OCI-LY1 (cell line): ENCODE results near the gene ADAMTS14.
"Not testable (repeated sequence)": the region's sequence is repeated elsewhere in the genome, so short reads cannot be mapped to it uniquely, and the experiment has no call there.

Source experiments
- H2AFZ ChIP-seq: fragments of 200-600 bp; sonication (generic), shearing (Covaris generic); 2 replicates; pipeline ENCODE4 v1.6.0; 2014; ENCODE audit warnings: antibody characterized with exemption, mild to moderate bottlenecking, low read length
- H3F3A ChIP-seq: fragments of 200-600 bp; sonication (generic), shearing (Covaris generic); 2 replicates; pipeline ENCODE4 v1.6.0; 2014; ENCODE audit warnings: mild to moderate bottlenecking, antibody characterized with exemption, low read length, moderate library complexity; ENCODE audit not compliant: insufficient read depth
- H3K27ac ChIP-seq: fragments of 200-600 bp; sonication (generic); 2 replicates; pipeline ENCODE4 v1.5.1; 2014; ENCODE audit warnings: low read length, mixed run types, mild to moderate bottlenecking, low read depth; ENCODE audit not compliant: poor library complexity, severe bottlenecking
- H3K27me3 ChIP-seq: fragments of 200-600 bp; sonication (generic); 2 replicates; pipeline ENCODE4 v1.6.0; 2014; ENCODE audit warnings: antibody characterized with exemption, mild to moderate bottlenecking, low read length, moderate library complexity; ENCODE audit not compliant: insufficient read depth
- H3K36me3 ChIP-seq: fragments of 200-600 bp; sonication (generic); 2 replicates; pipeline ENCODE4 v1.6.1; 2014; ENCODE audit warnings: mild to moderate bottlenecking, antibody characterized with exemption, low read length, moderate library complexity, mixed read lengths; ENCODE audit not compliant: insufficient read depth
- H3K4me1 ChIP-seq: fragments of 200-600 bp; sonication (generic); 2 replicates; pipeline ENCODE4 v1.5.1; 2014; ENCODE audit warnings: mild to moderate bottlenecking, low read length, moderate library complexity; ENCODE audit not compliant: insufficient read depth, severe bottlenecking
- H3K4me2 ChIP-seq: fragments of 200-600 bp; sonication (generic), shearing (Covaris generic); 2 replicates; pipeline ENCODE4 v1.6.1; 2014; ENCODE audit warnings: low read length
- H3K4me3 ChIP-seq: fragments of 200-600 bp; sonication (generic); 2 replicates; pipeline ENCODE4 v1.5.1; 2014; ENCODE audit warnings: low read length, low read depth, mild to moderate bottlenecking, mixed read lengths; ENCODE audit not compliant: poor library complexity, severe bottlenecking
- H3K79me2 ChIP-seq: fragments of 200-600 bp; shearing (Covaris generic); 2 replicates; pipeline ENCODE4 v1.6.1; 2016; ENCODE audit warnings: mixed run types, low read length, mixed read lengths; ENCODE audit not compliant: insufficient read depth
- H3K9ac ChIP-seq: fragments of 200-600 bp; sonication (generic), shearing (Covaris generic); 2 replicates; pipeline ENCODE4 v1.6.1; 2014; ENCODE audit warnings: mild to moderate bottlenecking, low read length, mixed read lengths
- H3K9me2 ChIP-seq: fragments of 200-600 bp; sonication (generic), shearing (Covaris generic); 2 replicates; pipeline ENCODE4 v1.6.1; 2014; ENCODE audit warnings: low read depth, mild to moderate bottlenecking, low read length, mixed read lengths
- H3K9me3 ChIP-seq: fragments of 200-600 bp; shearing (Covaris generic); 2 replicates; pipeline ENCODE4 v1.6.1; 2014; ENCODE audit warnings: low read length, mixed read lengths
- H4K20me1 ChIP-seq: fragments of 200-600 bp; sonication (generic), shearing (Covaris generic); 2 replicates; pipeline ENCODE4 v1.6.0; 2016; ENCODE audit warnings: mild to moderate bottlenecking, low read length; ENCODE audit not compliant: insufficient read depth
- EZH2 ChIP-seq: fragments of 200-600 bp; sonication (generic), shearing (Covaris generic); IDR thresholded peaks from 2 replicates; pipeline ENCODE4 v1.8.0; 2017; ENCODE audit warnings: borderline replicate concordance, mixed run types, mild to moderate bottlenecking, antibody characterized with exemption, low read length, moderate library complexity, mixed read lengths
- TF ChIP-seq, protein P1 (sequence below): fragments of 200-600 bp; sonication (generic), shearing (Covaris generic); IDR thresholded peaks from 2 replicates; pipeline ENCODE4 v1.5.1; 2017; ENCODE audit warnings: mild to moderate bottlenecking, antibody characterized with exemption, low read length, moderate library complexity, mixed read lengths

ADAMTS14 gene

DNA sequence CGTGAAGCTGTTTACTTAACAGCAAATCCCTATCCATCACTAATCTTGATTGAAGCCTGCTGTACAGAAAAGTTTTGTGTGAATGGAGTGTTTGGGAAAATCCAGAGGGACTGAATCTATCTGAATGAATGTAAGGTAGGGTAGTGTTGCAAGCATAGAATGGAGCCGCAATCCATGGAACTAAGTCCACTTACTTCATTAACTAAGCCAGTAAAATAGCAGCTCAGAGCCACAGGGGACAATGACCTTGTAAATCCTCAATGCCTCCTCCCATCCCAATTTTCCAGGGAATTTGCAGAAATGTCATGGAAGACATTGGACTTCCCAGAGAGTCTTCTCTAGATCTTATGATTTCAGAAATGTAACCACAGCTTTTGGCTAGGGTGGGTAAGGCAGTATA lies 97.7 kb downstream of the ADAMTS14 start:
- no peak for TF ChIP-seq EZH2
- TF ChIP-seq, protein P1, sequence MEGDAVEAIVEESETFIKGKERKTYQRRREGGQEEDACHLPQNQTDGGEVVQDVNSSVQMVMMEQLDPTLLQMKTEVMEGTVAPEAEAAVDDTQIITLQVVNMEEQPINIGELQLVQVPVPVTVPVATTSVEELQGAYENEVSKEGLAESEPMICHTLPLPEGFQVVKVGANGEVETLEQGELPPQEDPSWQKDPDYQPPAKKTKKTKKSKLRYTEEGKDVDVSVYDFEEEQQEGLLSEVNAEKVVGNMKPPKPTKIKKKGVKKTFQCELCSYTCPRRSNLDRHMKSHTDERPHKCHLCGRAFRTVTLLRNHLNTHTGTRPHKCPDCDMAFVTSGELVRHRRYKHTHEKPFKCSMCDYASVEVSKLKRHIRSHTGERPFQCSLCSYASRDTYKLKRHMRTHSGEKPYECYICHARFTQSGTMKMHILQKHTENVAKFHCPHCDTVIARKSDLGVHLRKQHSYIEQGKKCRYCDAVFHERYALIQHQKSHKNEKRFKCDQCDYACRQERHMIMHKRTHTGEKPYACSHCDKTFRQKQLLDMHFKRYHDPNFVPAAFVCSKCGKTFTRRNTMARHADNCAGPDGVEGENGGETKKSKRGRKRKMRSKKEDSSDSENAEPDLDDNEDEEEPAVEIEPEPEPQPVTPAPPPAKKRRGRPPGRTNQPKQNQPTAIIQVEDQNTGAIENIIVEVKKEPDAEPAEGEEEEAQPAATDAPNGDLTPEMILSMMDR, result no peak
- Histone ChIP-seq H3K9me2 (no peaks in the 10 kb centered on the region), H3K9me3 (peaks cover 14% of the 10 kb centered on the region), H3K79me2 (no peaks in the 10 kb centered on the region), H3K9ac (no peak overlapping the region), H3K27me3 (peaks cover 3% of the 10 kb centered on the region; the same call in 1 of the 2 replicates), H3K4me2 (no peak overlapping the region), H3F3A (no peaks in the 10 kb centered on the region), H4K20me1 (no peaks in the 10 kb centered on the region), H2AFZ (no peak overlapping the region), H3K36me3 (no peaks in the 10 kb centered on the region; the same call in 1 of the 2 replicates), H3K27ac (no peak overlapping the region), H3K4me1 (no peaks in the 10 kb centered on the region), H3K4me3 (no peak overlapping the region)

DNA sequence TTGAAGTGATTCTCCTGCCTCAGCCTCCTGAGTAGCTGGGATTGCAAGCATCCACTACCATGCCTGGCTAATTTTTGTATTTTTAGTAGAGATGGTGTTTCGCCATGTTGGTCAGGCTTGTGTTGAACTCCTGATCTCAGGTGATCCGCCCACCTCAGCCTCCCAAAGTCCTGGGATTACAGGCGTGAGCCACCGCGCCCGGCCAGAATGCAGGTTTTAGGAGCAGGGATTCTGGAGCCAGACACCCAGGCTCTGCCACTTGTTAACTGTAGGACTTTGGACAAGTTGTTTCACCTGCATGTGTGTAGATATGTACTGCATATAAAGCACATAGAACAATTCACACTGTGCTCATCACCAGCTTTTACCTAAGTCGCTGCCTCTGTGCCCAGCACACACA lies 98.2 kb downstream of the ADAMTS14 start:
- not testable (repeated sequence) for H3K27ac ChIP-seq, H3K9me2 ChIP-seq, H3K4me2 ChIP-seq, H3K9ac ChIP-seq, H3K27me3 ChIP-seq, H3K9me3 ChIP-seq, H3K36me3 ChIP-seq, H2AFZ ChIP-seq, H3K79me2 ChIP-seq, H4K20me1 ChIP-seq, H3K4me3 ChIP-seq, H3K4me1 ChIP-seq, H3F3A ChIP-seq

DNA sequence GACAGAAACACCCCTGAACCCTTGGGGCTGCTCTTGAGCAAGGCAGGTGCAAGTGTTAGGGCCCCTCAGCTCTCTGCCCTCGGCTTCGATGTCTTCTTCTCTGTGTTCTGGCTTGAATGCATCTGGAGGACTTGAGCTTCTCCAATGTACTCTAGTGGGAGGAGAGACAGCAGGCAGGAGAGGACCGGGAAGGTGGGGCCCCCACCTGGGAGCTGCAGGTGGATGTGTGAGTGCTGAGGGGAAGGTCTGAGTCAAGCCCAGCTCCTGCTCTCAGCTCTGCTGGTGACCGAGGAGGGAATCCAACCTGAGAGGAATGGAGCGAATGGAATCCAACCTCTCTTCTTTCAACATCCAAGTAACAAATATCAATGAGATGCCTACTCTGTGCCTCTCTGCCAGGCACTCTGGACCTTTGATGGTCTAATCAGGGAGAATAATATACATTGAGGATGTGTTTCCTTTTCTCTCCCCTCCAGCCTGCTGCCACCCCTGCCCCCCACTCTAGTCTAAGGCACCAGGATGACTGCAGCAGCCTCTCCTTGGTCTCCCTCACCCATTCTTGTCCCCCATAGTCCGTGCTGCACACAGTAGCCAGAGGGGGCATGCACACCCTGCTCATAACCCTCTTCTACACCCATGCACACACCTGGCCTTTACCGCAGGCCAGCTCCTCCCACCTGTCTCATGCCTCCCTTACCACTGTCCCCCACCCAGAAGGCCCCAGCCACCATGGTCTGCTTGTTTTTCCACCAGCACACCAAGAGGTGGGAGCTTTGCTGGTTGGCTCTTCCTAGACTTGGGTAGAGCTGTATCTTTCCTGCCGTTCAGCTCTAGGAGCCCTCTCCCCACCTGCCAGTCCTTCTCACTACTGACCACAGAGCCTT lies 99.2 kb downstream of the ADAMTS14 start:
- H3K4me2 ChIP-seq, result no peak overlapping the region
- no peaks in the 10 kb centered on the region for H4K20me1 ChIP-seq
- H3K4me3 ChIP-seq, result no peak overlapping the region

More for the DNA sequence above, 99.2 kb downstream of the ADAMTS14 start:
- no peaks in the 10 kb centered on the region for H3K36me3 ChIP-seq
- no peak overlapping the region for H2AFZ ChIP-seq
- no peaks in the 10 kb centered on the region for H3K9me2 ChIP-seq
- H3K79me2 ChIP-seq, result no peaks in the 10 kb centered on the region
- H3F3A ChIP-seq, result no peaks in the 10 kb centered on the region
- no peaks in the 10 kb centered on the region for H3K9me3 ChIP-seq
- TF ChIP-seq, protein P1, result no peak
- no peak for TF ChIP-seq EZH2
- H3K27ac ChIP-seq, result no peak overlapping the region
- H3K27me3 ChIP-seq, result no peaks in the 10 kb centered on the region; the same call in 1 of the 2 replicates
- H3K4me1 ChIP-seq, result no peaks in the 10 kb centered on the region
- H3K9ac ChIP-seq, result no peak overlapping the region
